NCI-H2107 (cell line): ENCODE data around the gene EFEMP1.

Experiments
- DNase-seq: peaks from one replicate; lab custom pipeline; 2025; lab: John Stamatoyannopoulos, UW

The EFEMP1 gene

GRCh38 chr2:55932843-55933242 is 9.3 kb upstream of the EFEMP1 start:
- DNase-seq, result no peak

GRCh38 chr2:55931281-55931680 is 7.7 kb upstream of the EFEMP1 start:
- no peak for DNase-seq

- no peak for DNase-seq
These were observed 5.9 kb upstream of the EFEMP1 start for GRCh38 chr2:55929476-55929875.

- no peak for DNase-seq
These were observed 3.4 kb upstream of the EFEMP1 start for GRCh38 chr2:55926974-55927373.

GRCh38 chr2:55926246-55926645 is 2.7 kb upstream of the EFEMP1 start:
- no peak for DNase-seq

GRCh38 chr2:55923982-55924321 is 370 bp upstream of the EFEMP1 start:
- DNase-seq, result no peak

GRCh38 chr2:55922291-55922907 is 1.2 kb downstream of the EFEMP1 start:
- DNase-seq, result no peak

GRCh38 chr2:55919574-55919973 is 4.0 kb downstream of the EFEMP1 start:
- no peak for DNase-seq

GRCh38 chr2:55918856-55919255 is 4.7 kb downstream of the EFEMP1 start:
- DNase-seq, result no peak

- DNase-seq, result no peak
These were observed 5.7 kb downstream of the EFEMP1 start for GRCh38 chr2:55917713-55918390.

GRCh38 chr2:55917117-55917516 is 6.5 kb downstream of the EFEMP1 start:
- no peak for DNase-seq

GRCh38 chr2:55916473-55917049 is 7.0 kb downstream of the EFEMP1 start:
- no peak for DNase-seq

GRCh38 chr2:55914786-55915185 is 8.8 kb downstream of the EFEMP1 start:
- no peak for DNase-seq

- DNase-seq, result no peak
These were observed 10.7 kb downstream of the EFEMP1 start for GRCh38 chr2:55912926-55913325.

GRCh38 chr2:55910077-55910476 is 13.5 kb downstream of the EFEMP1 start:
- no peak for DNase-seq

- no peak for DNase-seq
These were observed 15.9 kb downstream of the EFEMP1 start for GRCh38 chr2:55907686-55908085.

GRCh38 chr2:55906993-55907392 is 16.6 kb downstream of the EFEMP1 start:
- DNase-seq, result no peak

GRCh38 chr2:55903727-55904126 is 19.9 kb downstream of the EFEMP1 start:
- DNase-seq, result no peak

GRCh38 chr2:55902971-55903370 is 20.6 kb downstream of the EFEMP1 start:
- DNase-seq, result no peak

- no peak for DNase-seq
These were observed 21.2 kb downstream of the EFEMP1 start for GRCh38 chr2:55902429-55902828.

- no peak for DNase-seq
These were observed 21.6 kb downstream of the EFEMP1 start for GRCh38 chr2:55901941-55902340.

GRCh38 chr2:55901322-55901721 is 22.3 kb downstream of the EFEMP1 start:
- DNase-seq, result no peak

- no peak for DNase-seq
These were observed 23.7 kb downstream of the EFEMP1 start for GRCh38 chr2:55899881-55900280.
